K562 (cell line): Measurements from ENCODE around the gene COX6B2. TPM values are rescaled to one million over a fixed set of nuclear protein-coding genes. Genes with fewer than 3 reads are reported as not detected.

Experiments used
- AFF1 ChIP-seq, 2 experiments: fragments of 450-650 bp; IDR thresholded peaks; 2 replicates each; pipeline ENCODE4 v1.6.1; 2018; ENCODE audit warnings: mild to moderate bottlenecking in 2 of 2, low read depth in 1 of 2; ENCODE audit not compliant: partially characterized antibody in 2 of 2
- ARID3A ChIP-seq: IDR thresholded peaks from 2 replicates; pipeline ENCODE4 v1.6.1; 2012; ENCODE audit warnings: low read depth, low read length, improper control_type of control experiment, borderline replicate concordance
- FOXP1 ChIP-seq: sonication (generic); formaldehyde crosslinking; IDR thresholded peaks from 2 replicates; pipeline ENCODE4 v1.8.0; 2022; ENCODE audit warnings: mild to moderate bottlenecking, missing genetic modification reagents
- STAT6 ChIP-seq: sonication (generic); formaldehyde crosslinking; IDR thresholded peaks from 2 replicates; pipeline ENCODE4 v1.8.1; 2023; ENCODE audit warnings: mild to moderate bottlenecking, missing genetic modification reagents
- UBTF ChIP-seq, 2 experiments: IDR thresholded peaks; 2 replicates each; pipeline ENCODE4 v1.6.1; 2012; ENCODE audit warnings: improper control_type of control experiment in 2 of 2, low read depth in 2 of 2, low read length in 2 of 2, borderline replicate concordance in 1 of 2
- ZKSCAN8 ChIP-seq: fragments of 200-800 bp; sonication (Bioruptor generic); IDR thresholded peaks from 2 replicates; pipeline ENCODE4 v1.6.1; 2016; ENCODE audit warnings: missing genetic modification characterization, missing compliant biosample characterization
- ZNF282 ChIP-seq: sonication (generic); formaldehyde crosslinking; IDR thresholded peaks from 2 replicates; pipeline ENCODE4 v1.8.1; 2023; ENCODE audit warnings: missing genetic modification reagents
- ZNF76 ChIP-seq: fragments of 250-450 bp; sonication (Bioruptor Pico); IDR thresholded peaks from 2 replicates; pipeline ENCODE4 v1.4.0; 2020; ENCODE audit warnings: mild to moderate bottlenecking, moderate library complexity, borderline replicate concordance
- polyA plus RNA-seq, 8 experiments: library from polyadenylated mRNA; depleted of rRNA in 4 of 8; stranded (reverse) in 5 of 8; unstranded in 3 of 8; fragments of >200 nt; fragmentation: Nextera tagmentation in 2 of 8; fragmentation: Illumina TruSeq in 1 of 8; extraction: Ambion mirVana in 2 of 8; extraction: Trizol in 1 of 8; gene quantifications; 2 replicates each; pipeline versions ENCODE4 v1.2.1 to v1.2.3, GENCODE V29; 2011 to 2014; ENCODE audit warnings: inconsistent platforms in 1 of 8, missing spikeins in 1 of 8
- total RNA-seq, 7 experiments: library from RNA; depleted of rRNA in 6 of 7; stranded (reverse); fragments of >200 nt in 6 of 7; fragmentation: Illumina TruSeq in 2 of 7; extraction: Trizol in 2 of 7; gene quantifications; 2 replicates each; pipeline versions ENCODE4 v1.2.1 to v1.2.3, GENCODE V29; 2011 to 2021; ENCODE audit warnings: low replicate concordance in 1 of 7

COX6B2 gene
- total and polyA plus RNA-seq, 9 of the 15 experiments (the other 6 are each of a cell fraction or from before 2014, with no cell fraction given): 0.40 to 2.5 (median 0.83) TPM

GRCh38 chr19:55385724-55386492 lies 31.4 kb upstream of the COX6B2 start, which contains the start of gene RPL28 (continued):
- peak in 1 of 2 experiments; percentile 53 for TF ChIP-seq AFF1 (IDR thresholded peaks at IDR 0.05; ENCODE audit: low read depth in 1 of 2, partially characterized antibody in 2 of 2)
- TF ChIP-seq STAT6: no peak
- TF ChIP-seq FOXP1 (CRISPR knock-in tag): peak; percentile 84; the same call in 1 of the 2 replicates
- no peak for TF ChIP-seq ARID3A
- 0 out of 2 replicates have a peak, but pooled peaks have one; percentile 69 for TF ChIP-seq ZNF76 (CRISPR knock-in tag)
- no peak for TF ChIP-seq ZKSCAN8 (CRISPR knock-in tag)
- TF ChIP-seq UBTF (IDR thresholded peaks at IDR 0.05; ENCODE audit: borderline replicate concordance in 1 of 2, low read depth in 2 of 2, low read length in 2 of 2): 0 out of 4 replicates have a peak, but pooled peaks of 1 of the 2 experiments have one; percentile 44
- no peak for TF ChIP-seq ZNF282
